HG03103 (cell line): ENCODE results near the gene PIK3R1.
"Not testable (repeated sequence)": the region's sequence is repeated elsewhere in the genome, so short reads cannot be mapped to it uniquely, and the experiment has no call there.

Experiments used
- ATAC-seq: cut with Tn5 transposase; IDR thresholded peaks from one replicate; pipeline ENCODE4 v1.9.1; 2021; ENCODE audit warnings: low read depth; ENCODE audit not compliant: unreplicated experiment

PIK3R1 gene

GRCh38 chr5:68225188-68225910 is 9.8 kb downstream of the PIK3R1 start:
- no peak for ATAC-seq

- ATAC-seq, result no peak
Observed at GRCh38 chr5:68225911-68226545, 10.5 kb downstream of the PIK3R1 start.

GRCh38 chr5:68226546-68227073 is 11.1 kb downstream of the PIK3R1 start:
- no peak for ATAC-seq

- no peak for ATAC-seq
Observed at GRCh38 chr5:68227532-68228160, 12.1 kb downstream of the PIK3R1 start.

GRCh38 chr5:68229416-68229815 is 13.9 kb downstream of the PIK3R1 start:
- no peak for ATAC-seq

- ATAC-seq, result no peak
Observed at GRCh38 chr5:68230285-68230684, 14.7 kb downstream of the PIK3R1 start.

- no peak for ATAC-seq
Observed at GRCh38 chr5:68231414-68232076, 16.0 kb downstream of the PIK3R1 start.

GRCh38 chr5:68232277-68232676 is 16.7 kb downstream of the PIK3R1 start:
- no peak for ATAC-seq

GRCh38 chr5:68233075-68233474 is 17.5 kb downstream of the PIK3R1 start:
- no peak for ATAC-seq

- ATAC-seq, result not testable (repeated sequence)
Observed at GRCh38 chr5:68235229-68235628, 19.7 kb downstream of the PIK3R1 start.

GRCh38 chr5:68237715-68238114 is 22.2 kb downstream of the PIK3R1 start:
- ATAC-seq, result no peak

- peak; percentile 80 for ATAC-seq
Observed at GRCh38 chr5:68239487-68239886, 23.9 kb downstream of the PIK3R1 start.

- ATAC-seq, result no peak
Observed at GRCh38 chr5:68240202-68240601, 24.6 kb downstream of the PIK3R1 start.

GRCh38 chr5:68240771-68241170 is 25.2 kb downstream of the PIK3R1 start:
- ATAC-seq, result no peak

GRCh38 chr5:68242743-68243142 is 27.2 kb downstream of the PIK3R1 start:
- ATAC-seq, result no peak

- no peak for ATAC-seq
Observed at GRCh38 chr5:68243251-68243650, 27.7 kb downstream of the PIK3R1 start.

- no peak for ATAC-seq
Observed at GRCh38 chr5:68243681-68244080, 28.1 kb downstream of the PIK3R1 start.

- ATAC-seq, result no peak
Observed at GRCh38 chr5:68245319-68245718, 29.8 kb downstream of the PIK3R1 start.

- no peak for ATAC-seq
Observed at GRCh38 chr5:68246802-68247201, 31.2 kb downstream of the PIK3R1 start.

- no peak for ATAC-seq
Observed at GRCh38 chr5:68247627-68248026, 32.1 kb downstream of the PIK3R1 start.

- no peak for ATAC-seq
Observed at GRCh38 chr5:68248896-68249295, 33.3 kb downstream of the PIK3R1 start.
